SW480 (cell line): ENCODE data around the gene EEPD1.

Experiments used
- DNase-seq: peaks from one replicate; pipeline ENCODE4 v3.0.0-alpha.2; 2016; ENCODE audit warnings: low spot score

Gene EEPD1

DNA sequence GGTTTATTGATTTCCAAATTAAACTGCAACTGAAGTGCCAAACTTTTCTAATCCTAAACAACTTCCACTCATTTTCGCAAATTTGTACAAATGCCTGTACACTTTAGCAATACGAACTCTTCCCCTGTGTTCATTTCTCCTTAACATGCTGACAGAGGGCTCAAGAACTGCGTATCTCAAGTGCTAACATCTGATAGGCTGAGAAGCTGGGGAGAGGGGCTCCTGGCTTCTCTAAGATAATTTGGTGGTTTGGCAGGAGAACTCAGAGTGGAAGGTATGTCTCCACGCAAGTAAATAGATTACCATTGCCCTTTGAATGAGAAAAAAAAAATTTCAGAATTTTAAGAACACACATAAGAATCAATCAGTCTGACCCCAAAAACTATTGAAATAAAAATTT lies 183.3 kb downstream of the EEPD1 start:
- no peak for DNase-seq

DNA sequence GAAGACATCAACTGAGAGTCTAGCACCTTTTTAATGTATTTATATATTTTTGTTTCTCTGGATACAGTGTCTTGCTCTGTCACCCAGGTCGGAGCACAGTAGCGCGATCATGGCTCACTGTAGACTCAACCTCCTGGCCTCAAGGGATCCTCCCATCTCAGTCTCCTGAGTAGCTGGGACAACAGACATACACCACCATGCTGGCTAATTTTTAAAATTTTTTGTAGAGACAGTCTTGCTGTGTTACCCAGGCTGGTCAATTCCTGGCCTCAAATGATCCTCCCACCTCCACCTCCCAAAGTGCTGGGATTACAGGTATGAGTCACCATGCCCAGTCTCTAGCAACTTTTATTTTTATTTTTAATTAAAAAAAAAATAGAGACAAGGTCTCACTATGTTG lies 185.2 kb downstream of the EEPD1 start:
- no peak for DNase-seq

DNA sequence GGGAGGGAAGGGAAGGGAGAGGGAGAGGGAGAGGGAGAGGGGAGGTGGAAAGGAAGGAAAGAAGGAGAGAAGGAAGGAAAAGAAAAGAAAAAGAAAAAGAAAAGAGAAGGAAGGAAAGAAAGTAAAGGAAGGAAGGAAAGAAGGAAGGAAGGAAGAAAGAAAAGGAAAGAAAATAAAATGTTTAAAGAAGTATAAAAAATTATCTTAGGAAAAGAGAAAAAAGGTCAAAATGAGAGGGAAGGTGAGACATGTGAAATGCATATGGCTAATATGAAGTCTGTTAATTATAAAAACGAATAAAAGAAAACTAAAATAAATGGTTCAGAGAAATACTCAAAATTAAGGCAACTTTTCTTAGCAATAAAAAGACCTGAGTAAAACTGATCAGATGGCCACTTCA lies 190.5 kb downstream of the EEPD1 start:
- DNase-seq = no peak

DNA sequence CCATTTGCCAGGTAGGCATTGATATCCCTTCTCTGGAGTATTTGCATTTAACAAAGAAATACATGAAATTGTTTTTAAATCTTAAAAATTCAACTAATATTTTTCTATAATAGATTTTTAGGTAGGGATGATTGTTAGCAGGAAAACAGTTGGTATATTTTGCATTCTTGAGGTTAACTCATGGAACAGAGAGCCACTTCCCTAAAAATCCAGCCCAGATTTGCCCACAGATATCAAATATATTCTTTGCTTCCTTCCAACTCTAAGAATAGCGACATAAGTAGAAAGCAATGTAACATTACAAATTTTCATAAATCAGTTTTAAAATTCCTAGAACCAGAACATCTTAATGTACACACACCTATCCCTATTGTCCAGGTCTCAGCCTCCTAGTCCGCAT lies 191.6 kb downstream of the EEPD1 start:
- DNase-seq = no peak

DNA sequence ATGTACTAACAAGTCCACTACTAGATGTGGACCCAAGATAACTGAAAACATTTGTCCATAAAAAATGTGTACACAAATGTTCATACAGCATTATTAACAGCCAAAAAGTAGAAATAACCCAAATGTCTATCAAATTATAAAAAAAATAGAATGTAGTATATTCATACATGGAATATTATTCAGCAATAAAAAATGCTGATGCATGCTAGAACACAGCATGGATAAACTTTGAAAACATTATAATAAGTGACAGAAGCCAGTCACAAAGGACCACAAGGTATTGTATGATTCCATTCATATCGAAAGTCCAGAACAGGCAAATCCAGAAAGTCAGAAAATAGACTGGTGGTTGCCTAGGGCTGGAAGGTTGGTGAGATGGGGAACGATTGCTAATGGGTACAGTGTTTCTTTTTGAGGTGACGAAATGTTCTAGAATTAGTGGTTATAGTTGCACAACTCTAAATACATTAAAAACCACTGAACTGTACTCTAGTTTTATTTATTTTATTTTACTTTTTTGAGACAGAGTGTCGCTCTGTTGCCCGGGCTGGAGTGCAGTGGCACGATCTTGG lies 193.3 kb downstream of the EEPD1 start:
- no peak for DNase-seq

DNA sequence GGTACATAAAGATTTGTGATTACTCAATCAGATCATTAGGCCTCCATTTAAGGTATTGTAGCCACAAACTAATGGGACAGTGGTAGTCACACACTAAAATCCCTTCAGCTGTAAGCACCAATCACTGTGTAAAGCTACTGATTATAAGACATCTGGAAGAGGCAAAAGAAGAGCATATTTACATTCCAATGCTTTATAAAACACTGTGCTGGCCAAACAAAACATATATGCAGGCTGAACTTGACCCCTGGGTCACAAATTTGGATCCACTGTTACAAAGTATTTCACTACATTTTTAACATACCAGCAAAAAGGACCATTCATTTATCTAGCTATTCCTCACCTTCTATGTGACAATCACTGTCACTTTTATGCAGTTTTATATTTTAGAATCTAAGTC lies 195.2 kb downstream of the EEPD1 start:
- DNase-seq = no peak

DNA sequence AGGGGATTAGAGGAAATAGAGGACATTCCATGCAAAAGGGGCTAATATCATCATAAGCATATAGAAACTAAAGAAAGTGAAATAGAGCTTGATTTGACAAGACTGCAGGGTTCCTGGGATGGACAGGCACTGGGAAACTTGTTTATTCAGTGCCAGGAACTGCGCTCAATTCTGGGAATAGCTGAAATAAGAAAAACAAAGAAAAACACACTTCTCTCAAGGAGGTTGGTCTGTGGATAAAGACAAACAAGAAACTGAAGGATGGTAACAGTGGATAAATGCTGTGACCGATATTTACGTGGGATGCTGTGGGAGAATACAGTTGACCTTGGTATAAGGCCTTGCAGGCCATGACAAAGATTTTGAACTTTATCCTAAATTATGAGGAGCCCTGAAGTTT lies 195.7 kb downstream of the EEPD1 start:
- DNase-seq = no peak

DNA sequence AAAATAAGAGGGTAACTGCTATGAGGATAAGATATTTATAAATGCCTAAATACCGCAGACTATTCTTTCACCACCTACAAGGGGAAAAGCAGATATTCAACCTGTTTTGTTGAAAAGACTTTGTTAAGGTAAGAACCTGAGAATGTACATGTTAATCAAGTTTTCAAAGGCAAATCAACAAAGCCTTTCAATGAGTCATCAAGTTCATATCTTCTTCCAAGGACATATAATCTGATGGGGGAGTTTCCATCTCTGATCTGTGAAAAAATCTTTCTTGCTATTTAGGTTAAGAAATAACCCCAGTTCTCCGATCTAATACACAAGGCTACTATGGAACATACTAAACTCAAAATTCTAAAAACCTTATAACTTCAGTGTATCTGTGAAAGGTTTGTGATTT lies 196.6 kb downstream of the EEPD1 start:
- no peak for DNase-seq
